ENCODE results near the gene PCDH1. TPM values are rescaled to one million over a fixed set of nuclear protein-coding genes. Genes with fewer than 3 reads are reported as not detected.

PCDH1 gene
- total and polyA plus RNA-seq, 2 of the 8 experiments (the other 6 are each of a cell fraction or from before 2014, with no cell fraction given), result 101 to 102 TPM

DNA sequence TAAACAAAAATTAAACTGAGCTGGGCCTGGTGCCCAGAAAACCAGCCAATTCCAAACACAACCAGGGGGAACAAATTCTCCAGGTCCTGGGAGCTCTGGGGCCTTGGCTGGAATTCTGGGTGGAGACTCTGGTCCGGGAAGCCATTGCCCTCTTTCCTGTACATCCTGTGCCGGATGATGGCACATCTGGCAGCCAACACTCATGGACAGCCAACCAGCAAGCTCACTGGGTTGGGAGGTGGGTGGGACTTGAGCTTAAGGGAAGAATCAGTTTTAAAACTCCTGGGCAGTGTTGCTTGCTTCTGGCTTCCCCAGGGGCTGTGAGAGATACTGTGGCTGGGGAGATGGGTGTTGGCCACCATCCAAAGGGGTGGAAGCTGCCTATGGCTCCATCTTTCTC, 56.1 kb downstream of the PCDH1 start (continued):
- TF ChIP-seq, protein P1, sequence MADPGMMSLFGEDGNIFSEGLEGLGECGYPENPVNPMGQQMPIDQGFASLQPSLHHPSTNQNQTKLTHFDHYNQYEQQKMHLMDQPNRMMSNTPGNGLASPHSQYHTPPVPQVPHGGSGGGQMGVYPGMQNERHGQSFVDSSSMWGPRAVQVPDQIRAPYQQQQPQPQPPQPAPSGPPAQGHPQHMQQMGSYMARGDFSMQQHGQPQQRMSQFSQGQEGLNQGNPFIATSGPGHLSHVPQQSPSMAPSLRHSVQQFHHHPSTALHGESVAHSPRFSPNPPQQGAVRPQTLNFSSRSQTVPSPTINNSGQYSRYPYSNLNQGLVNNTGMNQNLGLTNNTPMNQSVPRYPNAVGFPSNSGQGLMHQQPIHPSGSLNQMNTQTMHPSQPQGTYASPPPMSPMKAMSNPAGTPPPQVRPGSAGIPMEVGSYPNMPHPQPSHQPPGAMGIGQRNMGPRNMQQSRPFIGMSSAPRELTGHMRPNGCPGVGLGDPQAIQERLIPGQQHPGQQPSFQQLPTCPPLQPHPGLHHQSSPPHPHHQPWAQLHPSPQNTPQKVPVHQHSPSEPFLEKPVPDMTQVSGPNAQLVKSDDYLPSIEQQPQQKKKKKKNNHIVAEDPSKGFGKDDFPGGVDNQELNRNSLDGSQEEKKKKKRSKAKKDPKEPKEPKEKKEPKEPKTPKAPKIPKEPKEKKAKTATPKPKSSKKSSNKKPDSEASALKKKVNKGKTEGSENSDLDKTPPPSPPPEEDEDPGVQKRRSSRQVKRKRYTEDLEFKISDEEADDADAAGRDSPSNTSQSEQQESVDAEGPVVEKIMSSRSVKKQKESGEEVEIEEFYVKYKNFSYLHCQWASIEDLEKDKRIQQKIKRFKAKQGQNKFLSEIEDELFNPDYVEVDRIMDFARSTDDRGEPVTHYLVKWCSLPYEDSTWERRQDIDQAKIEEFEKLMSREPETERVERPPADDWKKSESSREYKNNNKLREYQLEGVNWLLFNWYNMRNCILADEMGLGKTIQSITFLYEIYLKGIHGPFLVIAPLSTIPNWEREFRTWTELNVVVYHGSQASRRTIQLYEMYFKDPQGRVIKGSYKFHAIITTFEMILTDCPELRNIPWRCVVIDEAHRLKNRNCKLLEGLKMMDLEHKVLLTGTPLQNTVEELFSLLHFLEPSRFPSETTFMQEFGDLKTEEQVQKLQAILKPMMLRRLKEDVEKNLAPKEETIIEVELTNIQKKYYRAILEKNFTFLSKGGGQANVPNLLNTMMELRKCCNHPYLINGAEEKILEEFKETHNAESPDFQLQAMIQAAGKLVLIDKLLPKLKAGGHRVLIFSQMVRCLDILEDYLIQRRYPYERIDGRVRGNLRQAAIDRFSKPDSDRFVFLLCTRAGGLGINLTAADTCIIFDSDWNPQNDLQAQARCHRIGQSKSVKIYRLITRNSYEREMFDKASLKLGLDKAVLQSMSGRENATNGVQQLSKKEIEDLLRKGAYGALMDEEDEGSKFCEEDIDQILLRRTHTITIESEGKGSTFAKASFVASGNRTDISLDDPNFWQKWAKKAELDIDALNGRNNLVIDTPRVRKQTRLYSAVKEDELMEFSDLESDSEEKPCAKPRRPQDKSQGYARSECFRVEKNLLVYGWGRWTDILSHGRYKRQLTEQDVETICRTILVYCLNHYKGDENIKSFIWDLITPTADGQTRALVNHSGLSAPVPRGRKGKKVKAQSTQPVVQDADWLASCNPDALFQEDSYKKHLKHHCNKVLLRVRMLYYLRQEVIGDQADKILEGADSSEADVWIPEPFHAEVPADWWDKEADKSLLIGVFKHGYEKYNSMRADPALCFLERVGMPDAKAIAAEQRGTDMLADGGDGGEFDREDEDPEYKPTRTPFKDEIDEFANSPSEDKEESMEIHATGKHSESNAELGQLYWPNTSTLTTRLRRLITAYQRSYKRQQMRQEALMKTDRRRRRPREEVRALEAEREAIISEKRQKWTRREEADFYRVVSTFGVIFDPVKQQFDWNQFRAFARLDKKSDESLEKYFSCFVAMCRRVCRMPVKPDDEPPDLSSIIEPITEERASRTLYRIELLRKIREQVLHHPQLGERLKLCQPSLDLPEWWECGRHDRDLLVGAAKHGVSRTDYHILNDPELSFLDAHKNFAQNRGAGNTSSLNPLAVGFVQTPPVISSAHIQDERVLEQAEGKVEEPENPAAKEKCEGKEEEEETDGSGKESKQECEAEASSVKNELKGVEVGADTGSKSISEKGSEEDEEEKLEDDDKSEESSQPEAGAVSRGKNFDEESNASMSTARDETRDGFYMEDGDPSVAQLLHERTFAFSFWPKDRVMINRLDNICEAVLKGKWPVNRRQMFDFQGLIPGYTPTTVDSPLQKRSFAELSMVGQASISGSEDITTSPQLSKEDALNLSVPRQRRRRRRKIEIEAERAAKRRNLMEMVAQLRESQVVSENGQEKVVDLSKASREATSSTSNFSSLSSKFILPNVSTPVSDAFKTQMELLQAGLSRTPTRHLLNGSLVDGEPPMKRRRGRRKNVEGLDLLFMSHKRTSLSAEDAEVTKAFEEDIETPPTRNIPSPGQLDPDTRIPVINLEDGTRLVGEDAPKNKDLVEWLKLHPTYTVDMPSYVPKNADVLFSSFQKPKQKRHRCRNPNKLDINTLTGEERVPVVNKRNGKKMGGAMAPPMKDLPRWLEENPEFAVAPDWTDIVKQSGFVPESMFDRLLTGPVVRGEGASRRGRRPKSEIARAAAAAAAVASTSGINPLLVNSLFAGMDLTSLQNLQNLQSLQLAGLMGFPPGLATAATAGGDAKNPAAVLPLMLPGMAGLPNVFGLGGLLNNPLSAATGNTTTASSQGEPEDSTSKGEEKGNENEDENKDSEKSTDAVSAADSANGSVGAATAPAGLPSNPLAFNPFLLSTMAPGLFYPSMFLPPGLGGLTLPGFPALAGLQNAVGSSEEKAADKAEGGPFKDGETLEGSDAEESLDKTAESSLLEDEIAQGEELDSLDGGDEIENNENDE (IDR thresholded peaks at IDR 0.05; ENCODE audit: insufficient replicate concordance, low read length), result no peak
- TF ChIP-seq KDM5A (IDR thresholded peaks at IDR 0.05; ENCODE audit: low read length), result no peak
- TF ChIP-seq, protein P2, sequence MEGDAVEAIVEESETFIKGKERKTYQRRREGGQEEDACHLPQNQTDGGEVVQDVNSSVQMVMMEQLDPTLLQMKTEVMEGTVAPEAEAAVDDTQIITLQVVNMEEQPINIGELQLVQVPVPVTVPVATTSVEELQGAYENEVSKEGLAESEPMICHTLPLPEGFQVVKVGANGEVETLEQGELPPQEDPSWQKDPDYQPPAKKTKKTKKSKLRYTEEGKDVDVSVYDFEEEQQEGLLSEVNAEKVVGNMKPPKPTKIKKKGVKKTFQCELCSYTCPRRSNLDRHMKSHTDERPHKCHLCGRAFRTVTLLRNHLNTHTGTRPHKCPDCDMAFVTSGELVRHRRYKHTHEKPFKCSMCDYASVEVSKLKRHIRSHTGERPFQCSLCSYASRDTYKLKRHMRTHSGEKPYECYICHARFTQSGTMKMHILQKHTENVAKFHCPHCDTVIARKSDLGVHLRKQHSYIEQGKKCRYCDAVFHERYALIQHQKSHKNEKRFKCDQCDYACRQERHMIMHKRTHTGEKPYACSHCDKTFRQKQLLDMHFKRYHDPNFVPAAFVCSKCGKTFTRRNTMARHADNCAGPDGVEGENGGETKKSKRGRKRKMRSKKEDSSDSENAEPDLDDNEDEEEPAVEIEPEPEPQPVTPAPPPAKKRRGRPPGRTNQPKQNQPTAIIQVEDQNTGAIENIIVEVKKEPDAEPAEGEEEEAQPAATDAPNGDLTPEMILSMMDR (IDR thresholded peaks at IDR 0.05; ENCODE audit: control extremely low read depth in 1 of 3, insufficient read depth in 1 of 3, low read depth in 1 of 3, low read length in 3 of 3), result no peak

All from H1 (cell line).